Germinal center (tissue), 1 donor: ENCODE results near the gene ANKRD12.

ENCODE experiments used
- DNase-seq: peaks from one replicate; pipeline ENCODE4 v3.0.0; 2012; ENCODE audit warnings: mixed read lengths, low spot score

ANKRD12 gene

GRCh38 chr18:9188359-9189231 is 52.0 kb downstream of the ANKRD12 start:
- DNase-seq = no peak

DNA sequence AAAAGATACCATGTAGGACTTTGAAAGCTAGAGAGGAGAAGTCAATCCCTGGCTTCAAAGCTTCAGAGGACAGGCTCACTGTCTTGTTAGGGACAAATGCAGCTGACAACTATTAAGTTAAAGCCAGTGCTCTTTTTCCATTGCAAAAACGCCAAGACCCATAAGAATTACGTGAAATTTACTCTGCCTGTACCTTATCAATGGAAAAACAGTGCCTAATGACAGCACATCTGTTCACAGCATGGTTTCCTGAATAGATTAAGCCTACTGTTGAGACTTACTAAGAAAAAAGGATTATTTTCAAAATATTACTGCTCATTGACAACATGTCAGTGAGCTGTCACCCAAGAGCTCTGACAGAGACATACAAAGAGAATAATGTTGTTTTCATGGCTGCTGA is 52.9 kb downstream of the ANKRD12 start:
- DNase-seq = no peak

- no peak for DNase-seq
Observed at GRCh38 chr18:9191658-9192256, 55.2 kb downstream of the ANKRD12 start.

DNA sequence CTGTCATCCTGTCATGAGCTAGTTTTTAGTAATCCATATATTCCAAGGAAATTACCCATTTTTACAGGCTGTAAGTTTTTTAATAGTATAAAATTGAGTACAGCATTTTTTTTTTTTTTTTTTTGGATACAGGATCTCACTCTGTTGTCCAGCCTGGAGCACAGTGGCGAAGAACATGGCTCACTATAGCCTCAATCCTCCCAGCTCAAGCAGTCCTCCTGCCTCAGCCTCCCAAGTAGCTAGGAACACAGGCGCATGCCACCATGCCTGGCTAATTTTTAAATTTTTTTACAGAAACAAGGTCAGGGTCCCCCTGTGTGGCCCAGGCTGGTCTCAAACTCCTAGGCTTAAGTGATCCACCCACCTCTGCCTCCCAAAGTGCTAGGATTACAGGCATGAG is 56.5 kb downstream of the ANKRD12 start:
- DNase-seq = no peak

DNA sequence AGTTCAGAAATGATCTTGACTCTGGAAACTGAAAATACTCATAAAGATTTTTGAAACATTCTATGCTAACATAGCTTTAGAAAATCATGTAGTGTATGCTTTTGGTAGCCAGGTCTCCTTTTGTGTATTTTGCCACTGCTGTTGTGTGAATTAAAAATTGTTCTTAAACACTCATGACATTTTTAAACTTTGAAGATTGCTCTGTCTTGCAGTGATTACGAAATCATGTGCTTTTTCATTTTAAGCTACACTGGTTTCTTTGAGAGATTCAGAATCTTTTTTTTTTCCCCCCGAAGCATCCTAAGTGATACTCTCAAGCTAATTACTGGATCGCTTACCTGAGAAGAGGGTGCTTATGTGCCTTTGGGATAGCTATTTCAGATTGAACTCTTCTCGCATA is 60.0 kb downstream of the ANKRD12 start:
- no peak for DNase-seq

GRCh38 chr18:9199681-9200080 is 63.1 kb downstream of the ANKRD12 start:
- no peak for DNase-seq

DNA sequence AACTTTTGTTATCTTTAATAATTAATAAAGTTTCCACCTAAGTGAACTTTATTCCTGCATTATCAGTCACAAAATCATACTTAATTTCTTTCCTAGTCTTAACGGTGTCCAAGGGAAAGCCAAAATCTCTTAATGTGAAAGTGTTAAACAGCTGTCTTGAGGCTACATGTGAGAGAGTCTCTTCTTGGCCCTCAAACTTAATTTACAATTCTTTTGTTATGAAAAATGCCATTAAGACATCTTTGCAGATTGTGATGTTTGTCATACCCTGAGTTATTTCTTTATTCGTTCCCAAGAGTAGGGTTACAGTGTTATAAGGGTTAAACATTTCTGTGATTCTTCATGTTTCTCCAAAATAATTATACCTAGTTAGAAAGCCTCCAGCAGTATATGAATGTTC is 64.6 kb downstream of the ANKRD12 start:
- no peak for DNase-seq

DNA sequence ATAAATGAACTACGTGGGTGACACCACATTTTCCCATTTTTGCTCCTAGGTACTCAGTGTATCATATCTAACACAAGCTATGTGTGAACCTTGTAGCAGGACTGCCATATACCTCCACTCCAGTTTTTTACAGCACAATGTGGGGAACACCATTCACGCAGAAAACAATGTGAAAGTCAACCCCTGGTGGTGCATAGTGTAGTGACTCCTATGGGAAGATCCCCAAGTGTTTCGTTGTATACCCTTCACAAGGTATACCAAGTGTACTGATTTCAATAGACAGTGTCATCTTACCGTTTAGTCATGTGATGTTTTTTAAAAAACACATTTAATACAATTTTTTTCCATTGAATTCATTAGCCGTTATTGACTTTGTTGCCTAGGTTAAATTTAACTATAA is 68.1 kb downstream of the ANKRD12 start:
- no peak for DNase-seq

DNA sequence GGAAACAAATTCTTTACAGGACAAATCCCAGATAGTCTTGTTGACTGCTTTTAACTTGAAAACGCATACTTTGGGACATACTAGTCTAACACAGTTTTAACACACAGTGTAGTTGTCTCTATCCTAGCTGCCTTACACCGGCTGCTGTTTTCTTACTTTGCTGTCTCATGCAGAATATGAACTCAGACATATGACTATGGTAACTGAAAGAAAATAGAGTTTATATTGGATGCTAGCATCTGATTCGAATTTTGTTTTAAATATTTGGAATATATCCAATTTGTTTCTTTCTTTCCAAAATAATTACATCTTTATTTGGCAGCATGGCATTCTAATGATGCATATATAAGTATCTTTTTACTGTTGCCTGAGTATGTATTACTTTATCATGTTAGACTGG is 69.8 kb downstream of the ANKRD12 start:
- DNase-seq = no peak

GRCh38 chr18:9209279-9209678 is 72.7 kb downstream of the ANKRD12 start:
- no peak for DNase-seq

DNA sequence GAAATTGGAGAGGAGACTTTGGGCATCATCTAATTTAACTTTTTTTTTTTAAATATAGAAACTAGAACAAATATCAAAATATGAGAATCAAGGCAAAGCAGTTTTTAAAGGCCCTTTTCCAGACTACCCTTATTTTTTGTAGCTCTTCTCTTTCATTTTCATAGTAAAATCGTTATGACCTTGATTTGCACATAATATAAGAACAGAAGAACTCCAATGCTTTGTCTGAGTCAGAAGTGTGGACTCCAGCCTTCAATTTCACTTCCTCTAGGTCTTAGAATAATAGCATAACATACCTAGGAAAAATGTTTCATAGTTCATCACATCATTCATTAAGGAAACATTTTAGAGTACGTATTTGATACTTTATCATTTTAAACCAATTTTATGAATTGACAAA is 74.4 kb downstream of the ANKRD12 start:
- no peak for DNase-seq

- no peak for DNase-seq
Observed at GRCh38 chr18:9211955-9212354, 75.4 kb downstream of the ANKRD12 start.

- no peak for DNase-seq
Observed at GRCh38 chr18:9215221-9215933, 78.8 kb downstream of the ANKRD12 start.

- DNase-seq = no peak
Observed at GRCh38 chr18:9216459-9216858, 79.9 kb downstream of the ANKRD12 start.

DNA sequence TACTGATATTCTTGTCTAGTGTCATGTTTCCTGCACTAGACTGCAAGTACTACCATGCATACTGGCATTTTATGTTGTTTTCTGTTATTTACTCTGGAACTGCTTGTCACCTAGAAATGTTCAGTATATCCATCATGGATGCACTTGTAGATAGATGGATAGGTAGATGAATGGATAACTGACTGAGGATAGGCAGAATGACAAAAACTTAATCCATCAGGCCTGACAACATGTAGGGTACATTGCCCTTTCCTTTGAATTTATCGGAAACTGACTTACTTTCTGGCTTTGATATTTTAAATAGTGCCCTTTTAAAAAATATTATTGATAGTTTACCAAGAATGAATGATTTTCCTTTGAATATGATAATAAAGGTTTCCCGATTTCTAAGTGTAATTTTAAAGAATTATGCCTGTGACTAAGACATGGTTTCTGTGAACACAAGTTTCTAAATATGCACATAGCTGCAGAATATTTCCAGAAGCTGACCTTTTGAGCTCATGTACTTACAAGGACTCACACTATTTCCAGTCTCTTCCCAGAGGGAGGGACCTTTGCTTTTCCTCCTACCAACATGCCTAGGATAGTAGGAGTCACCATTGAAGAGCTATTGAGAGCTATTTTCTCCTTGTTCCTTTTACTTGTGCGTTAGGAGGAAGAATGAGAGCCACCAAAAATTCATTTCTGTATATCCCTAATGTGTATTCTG is 81.3 kb downstream of the ANKRD12 start:
- no peak for DNase-seq

DNA sequence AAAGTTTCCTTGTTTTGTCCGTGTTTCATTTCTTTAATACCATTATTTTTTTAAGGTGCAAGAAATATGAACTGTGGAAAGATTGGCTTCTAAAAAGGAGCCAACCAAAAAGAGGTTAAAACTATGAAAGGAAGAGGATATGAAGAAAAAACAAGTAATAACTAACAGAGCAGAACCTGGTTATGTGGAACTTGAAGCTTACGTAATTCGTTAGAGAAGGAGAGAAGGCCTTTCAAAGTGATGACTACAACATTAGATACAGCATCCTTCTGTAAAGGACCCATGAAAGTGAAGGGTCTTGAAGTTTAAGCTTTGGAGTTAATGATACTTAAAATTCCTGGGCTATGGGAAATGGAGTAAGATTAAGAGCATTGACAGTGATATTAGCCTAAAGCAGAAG is 84.5 kb downstream of the ANKRD12 start:
- DNase-seq = no peak

GRCh38 chr18:9221661-9222060 is 85.1 kb downstream of the ANKRD12 start:
- DNase-seq = no peak

GRCh38 chr18:9223356-9223755 is 86.8 kb downstream of the ANKRD12 start:
- DNase-seq = no peak

- DNase-seq = no peak
Observed at GRCh38 chr18:9226463-9226862, 89.9 kb downstream of the ANKRD12 start.

GRCh38 chr18:9231852-9232486 is 95.4 kb downstream of the ANKRD12 start:
- DNase-seq = no peak

DNA sequence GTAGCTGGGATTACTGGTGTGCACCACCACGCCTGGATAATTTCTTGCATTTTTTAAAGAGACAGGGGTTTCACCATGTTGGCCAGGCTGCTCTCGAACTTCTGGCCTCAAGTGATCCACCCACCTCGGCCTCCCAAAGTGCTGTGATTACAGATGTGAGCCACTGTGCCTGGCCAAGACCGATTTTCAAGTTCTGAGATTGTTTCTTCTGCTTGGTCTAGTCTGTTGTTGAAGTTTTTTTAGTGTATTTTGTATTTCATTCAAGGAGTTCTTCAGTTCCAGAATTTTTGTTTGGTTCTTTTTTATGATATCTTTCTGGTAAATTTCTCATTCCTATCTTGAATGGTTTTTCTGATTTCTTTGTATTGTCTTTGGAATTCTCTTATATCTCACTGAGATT is 96.4 kb downstream of the ANKRD12 start:
- DNase-seq = no peak
